Transverse colon (tissue), 3 donors: Measurements from ENCODE around the gene C1orf35.

ENCODE experiments used
- POLR2A ChIP-seq: fragments of 450-650 bp; IDR thresholded peaks from one replicate; pipeline ENCODE4 v1.6.1; 2016; ENCODE audit warnings: antibody characterized with exemption, mild to moderate bottlenecking, moderate library complexity
- TF ChIP-seq, protein P1 (sequence below), 5 experiments: fragments of 200-600 bp in 3 of 5; fragments of 450-650 bp in 2 of 5; sonication (generic) in 3 of 5; IDR thresholded peaks; 1 replicate in 2 of 5; 2 replicates in 3 of 5; pipeline ENCODE4 v1.5.1; 2016 to 2017; ENCODE audit warnings: antibody characterized with exemption in 5 of 5, inconsistent platforms in 3 of 5, mild to moderate bottlenecking in 2 of 5, moderate library complexity in 1 of 5

DNA sequence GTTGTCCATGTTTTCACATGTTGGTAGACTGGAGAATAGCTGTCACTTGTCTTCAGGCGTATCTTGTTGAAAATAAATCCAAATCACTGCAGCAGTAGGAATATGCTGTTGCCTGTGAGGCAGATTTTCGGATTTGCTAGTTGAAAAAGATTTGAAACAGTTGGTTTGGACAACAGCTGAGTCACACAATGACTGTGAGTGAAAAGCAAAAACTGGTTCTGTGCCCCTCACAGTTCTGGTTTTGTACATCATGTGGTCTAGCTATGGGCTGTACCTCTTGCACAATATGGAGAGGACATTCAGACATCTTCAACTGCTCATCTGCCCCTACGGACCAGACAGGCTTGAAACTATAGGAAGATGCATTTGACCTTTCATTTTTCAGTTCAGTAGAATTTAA lies 18.8 kb downstream of the C1orf35 start:
- TF ChIP-seq, protein P1, sequence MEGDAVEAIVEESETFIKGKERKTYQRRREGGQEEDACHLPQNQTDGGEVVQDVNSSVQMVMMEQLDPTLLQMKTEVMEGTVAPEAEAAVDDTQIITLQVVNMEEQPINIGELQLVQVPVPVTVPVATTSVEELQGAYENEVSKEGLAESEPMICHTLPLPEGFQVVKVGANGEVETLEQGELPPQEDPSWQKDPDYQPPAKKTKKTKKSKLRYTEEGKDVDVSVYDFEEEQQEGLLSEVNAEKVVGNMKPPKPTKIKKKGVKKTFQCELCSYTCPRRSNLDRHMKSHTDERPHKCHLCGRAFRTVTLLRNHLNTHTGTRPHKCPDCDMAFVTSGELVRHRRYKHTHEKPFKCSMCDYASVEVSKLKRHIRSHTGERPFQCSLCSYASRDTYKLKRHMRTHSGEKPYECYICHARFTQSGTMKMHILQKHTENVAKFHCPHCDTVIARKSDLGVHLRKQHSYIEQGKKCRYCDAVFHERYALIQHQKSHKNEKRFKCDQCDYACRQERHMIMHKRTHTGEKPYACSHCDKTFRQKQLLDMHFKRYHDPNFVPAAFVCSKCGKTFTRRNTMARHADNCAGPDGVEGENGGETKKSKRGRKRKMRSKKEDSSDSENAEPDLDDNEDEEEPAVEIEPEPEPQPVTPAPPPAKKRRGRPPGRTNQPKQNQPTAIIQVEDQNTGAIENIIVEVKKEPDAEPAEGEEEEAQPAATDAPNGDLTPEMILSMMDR (IDR thresholded peaks at IDR 0.05), result no peak
- TF ChIP-seq POLR2A, result no peak
